ENCODE measurements around the gene S100A6. TPM values are rescaled to one million over a fixed set of nuclear protein-coding genes. Genes with fewer than 3 reads are reported as not detected.

The S100A6 gene
- total and polyA plus RNA-seq, 2 donors (not counting 3 experiments of a cell fraction or from before 2014, with no cell fraction given): 552 to 908 TPM

DNA sequence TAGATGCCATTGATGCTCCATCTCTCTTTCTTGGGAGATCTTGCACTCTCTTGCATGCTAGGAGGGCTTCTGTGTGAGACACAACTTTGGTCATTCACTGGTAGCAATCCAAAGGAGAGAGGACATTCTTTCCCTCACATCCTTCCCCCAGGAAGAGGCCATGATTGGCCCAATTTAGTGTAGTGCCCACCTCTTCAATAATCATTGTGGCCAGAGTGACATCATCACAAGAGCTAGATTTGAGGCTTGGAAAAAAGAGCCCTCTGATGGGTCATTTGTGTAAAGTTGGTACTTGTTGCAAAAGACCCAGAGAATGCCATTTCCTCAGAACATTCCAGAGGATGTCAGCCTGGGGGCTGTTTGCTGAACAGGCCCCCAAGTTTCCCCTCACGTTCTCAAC, 30.2 kb downstream of the S100A6 start:
- intact Hi-C loops (cut with micrococcal nuclease): no loop called here
- Histone ChIP-seq H3K36me3 (ENCODE audit: control insufficient read depth in 2 of 2, extremely low read depth in 1 of 2, insufficient read depth in 2 of 2, low read length in 2 of 2) (no peaks in the 10 kb centered on the region), H3K4me3 (replicated peaks in 1 of 3; ENCODE audit: insufficient read depth in 1 of 3, low read depth in 1 of 3, low read length in 3 of 3) (no peak overlapping the region), H3K9me1 (replicated peaks; ENCODE audit: control insufficient read depth, extremely low read depth, insufficient read depth, low read length) (no peaks in the 10 kb centered on the region), H3K27ac (ENCODE audit: insufficient read depth, low read depth, low read length) (no peak overlapping the region), H3K9ac (replicated peaks; ENCODE audit: extremely low read depth, insufficient read depth, low read length) (no peak overlapping the region), H3K27me3 (ENCODE audit: control insufficient read depth in 2 of 2, insufficient read depth in 2 of 2, low read length in 2 of 2) (no peaks in the 10 kb centered on the region), H2AFZ (ENCODE audit: low read depth, low read length) (no peak overlapping the region), H3K4me2 (ENCODE audit: insufficient read depth, low read length) (no peak overlapping the region), H3K79me2 (ENCODE audit: control insufficient read depth, insufficient read depth, low read length) (no peaks in the 10 kb centered on the region), H4K20me1 (replicated peaks; ENCODE audit: control insufficient read depth, extremely low read depth, insufficient read depth, low read length) (no peaks in the 10 kb centered on the region), H3K4me1 (ENCODE audit: control insufficient read depth, extremely low read depth, insufficient read depth, low read length) (no peaks in the 10 kb centered on the region), H3K9me3 (replicated peaks; ENCODE audit: control insufficient read depth, insufficient read depth, low read length) (no peaks in the 10 kb centered on the region)
- ChIA-PET POLR2A (no interaction called here), CTCF (interaction anchor here (0.6 kb wide), 1 partner anchor 11 kb away, joined by 3 read pairs; no protein-coding TSS in a partner anchor)
- BruUV-seq (replicated peaks): no TSS peak
- no peak for TF ChIP-seq POLR2AphosphoS5 (IDR thresholded peaks at IDR 0.05; ENCODE audit: insufficient read depth, low read depth, low read length)
- TF ChIP-seq, protein P1, sequence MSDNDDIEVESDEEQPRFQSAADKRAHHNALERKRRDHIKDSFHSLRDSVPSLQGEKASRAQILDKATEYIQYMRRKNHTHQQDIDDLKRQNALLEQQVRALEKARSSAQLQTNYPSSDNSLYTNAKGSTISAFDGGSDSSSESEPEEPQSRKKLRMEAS (IDR thresholded peaks at IDR 0.05; ENCODE audit: insufficient read depth, insufficient read length): no peak
- no peak for TF ChIP-seq MYC (IDR thresholded peaks at IDR 0.05; ENCODE audit: low read depth, low read length)
- TF ChIP-seq EZH2 (IDR thresholded peaks at IDR 0.05; ENCODE audit: borderline replicate concordance, low read depth, low read length, severe bottlenecking): no peak
- no peak for TF ChIP-seq FOS (IDR thresholded peaks at IDR 0.05; ENCODE audit: borderline replicate concordance, insufficient read depth, low read length)
- no peak for TF ChIP-seq JUN (IDR thresholded peaks at IDR 0.05; ENCODE audit: borderline replicate concordance, insufficient read depth, insufficient read length, low read depth)
- TF ChIP-seq POLR2A (IDR thresholded peaks at IDR 0.05; ENCODE audit: low read depth, low read length): no peak
- no peak for TF ChIP-seq GATA2 (IDR thresholded peaks at IDR 0.05; ENCODE audit: insufficient read depth, insufficient read length, low read depth, low read length)
- TF ChIP-seq, protein P2, sequence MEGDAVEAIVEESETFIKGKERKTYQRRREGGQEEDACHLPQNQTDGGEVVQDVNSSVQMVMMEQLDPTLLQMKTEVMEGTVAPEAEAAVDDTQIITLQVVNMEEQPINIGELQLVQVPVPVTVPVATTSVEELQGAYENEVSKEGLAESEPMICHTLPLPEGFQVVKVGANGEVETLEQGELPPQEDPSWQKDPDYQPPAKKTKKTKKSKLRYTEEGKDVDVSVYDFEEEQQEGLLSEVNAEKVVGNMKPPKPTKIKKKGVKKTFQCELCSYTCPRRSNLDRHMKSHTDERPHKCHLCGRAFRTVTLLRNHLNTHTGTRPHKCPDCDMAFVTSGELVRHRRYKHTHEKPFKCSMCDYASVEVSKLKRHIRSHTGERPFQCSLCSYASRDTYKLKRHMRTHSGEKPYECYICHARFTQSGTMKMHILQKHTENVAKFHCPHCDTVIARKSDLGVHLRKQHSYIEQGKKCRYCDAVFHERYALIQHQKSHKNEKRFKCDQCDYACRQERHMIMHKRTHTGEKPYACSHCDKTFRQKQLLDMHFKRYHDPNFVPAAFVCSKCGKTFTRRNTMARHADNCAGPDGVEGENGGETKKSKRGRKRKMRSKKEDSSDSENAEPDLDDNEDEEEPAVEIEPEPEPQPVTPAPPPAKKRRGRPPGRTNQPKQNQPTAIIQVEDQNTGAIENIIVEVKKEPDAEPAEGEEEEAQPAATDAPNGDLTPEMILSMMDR (IDR thresholded peaks at IDR 0.05; ENCODE audit: extremely low read depth in 1 of 2, insufficient read depth in 1 of 2, low read depth in 1 of 2, low read length in 2 of 2): no peak
- dilution Hi-C loops (cut with MboI; ENCODE audit: extremely low pct_ligation_motif_present, low sequenced_read_pairs): no loop called here
- no peak for DNase-seq (ENCODE audit: low read depth, low spot score)
- FAIRE-seq: no peak
